Ishikawa (cell line): ENCODE data around the gene MZT2B.

Experiments used
- CEBPB ChIP-seq: IDR thresholded peaks from 2 replicates; pipeline ENCODE4 v1.6.1; 2012
- CREB1 ChIP-seq: IDR thresholded peaks from 2 replicates; pipeline ENCODE4 v1.6.1; 2012; ENCODE audit warnings: low read depth
- EGR1 ChIP-seq: IDR thresholded peaks from 2 replicates; pipeline ENCODE4 v1.6.1; 2012
- EP300 ChIP-seq: IDR thresholded peaks from 2 replicates; pipeline ENCODE4 v1.6.1; 2012; ENCODE audit warnings: borderline replicate concordance
- RAD21 ChIP-seq: IDR thresholded peaks from 2 replicates; pipeline ENCODE4 v1.6.1; 2012; ENCODE audit warnings: low read depth
- TAF1 ChIP-seq: IDR thresholded peaks from 2 replicates; pipeline ENCODE4 v1.6.1; 2012; ENCODE audit warnings: low read depth, mild to moderate bottlenecking
- TCF12 ChIP-seq: IDR thresholded peaks from 2 replicates; pipeline ENCODE4 v1.6.1; 2012; ENCODE audit warnings: low read depth
- ZBTB7A ChIP-seq: IDR thresholded peaks from 2 replicates; pipeline ENCODE4 v1.6.1; 2012; ENCODE audit warnings: low read depth
- TF ChIP-seq, protein P1 (sequence below): IDR thresholded peaks from 2 replicates; pipeline ENCODE4 v1.6.1; 2012; ENCODE audit warnings: low read depth, mild to moderate bottlenecking
- TF ChIP-seq, protein P2 (sequence below): IDR thresholded peaks from 2 replicates; pipeline ENCODE4 v1.6.1; 2012

DNA sequence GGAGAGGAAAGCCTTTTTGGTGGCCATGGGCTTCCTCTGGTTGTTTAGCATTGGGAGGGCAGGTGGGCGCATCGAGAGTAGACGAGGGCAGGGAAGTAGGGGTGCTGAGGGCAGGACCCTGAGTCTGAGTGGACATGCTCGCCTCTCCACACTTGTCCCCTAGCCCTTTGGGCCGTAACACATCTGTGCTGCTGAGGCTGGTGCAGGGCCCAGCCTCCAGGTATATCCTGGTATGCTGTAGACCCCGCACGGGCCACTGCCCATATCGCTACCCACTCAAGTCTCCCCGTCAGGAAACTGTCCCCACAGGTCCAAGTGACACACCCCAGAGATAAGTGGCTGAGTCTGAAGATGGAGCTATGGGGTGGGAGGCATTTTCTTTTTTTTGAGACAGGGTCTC, 23.4 kb upstream of the MZT2B start:
- TF ChIP-seq EGR1 (no peak), TAF1 (no peak), CREB1 (no peak), TCF12 (no peak), EP300 (no peak), RAD21 (no peak), CEBPB (no peak), ZBTB7A (no peak)
- TF ChIP-seq, protein P1, sequence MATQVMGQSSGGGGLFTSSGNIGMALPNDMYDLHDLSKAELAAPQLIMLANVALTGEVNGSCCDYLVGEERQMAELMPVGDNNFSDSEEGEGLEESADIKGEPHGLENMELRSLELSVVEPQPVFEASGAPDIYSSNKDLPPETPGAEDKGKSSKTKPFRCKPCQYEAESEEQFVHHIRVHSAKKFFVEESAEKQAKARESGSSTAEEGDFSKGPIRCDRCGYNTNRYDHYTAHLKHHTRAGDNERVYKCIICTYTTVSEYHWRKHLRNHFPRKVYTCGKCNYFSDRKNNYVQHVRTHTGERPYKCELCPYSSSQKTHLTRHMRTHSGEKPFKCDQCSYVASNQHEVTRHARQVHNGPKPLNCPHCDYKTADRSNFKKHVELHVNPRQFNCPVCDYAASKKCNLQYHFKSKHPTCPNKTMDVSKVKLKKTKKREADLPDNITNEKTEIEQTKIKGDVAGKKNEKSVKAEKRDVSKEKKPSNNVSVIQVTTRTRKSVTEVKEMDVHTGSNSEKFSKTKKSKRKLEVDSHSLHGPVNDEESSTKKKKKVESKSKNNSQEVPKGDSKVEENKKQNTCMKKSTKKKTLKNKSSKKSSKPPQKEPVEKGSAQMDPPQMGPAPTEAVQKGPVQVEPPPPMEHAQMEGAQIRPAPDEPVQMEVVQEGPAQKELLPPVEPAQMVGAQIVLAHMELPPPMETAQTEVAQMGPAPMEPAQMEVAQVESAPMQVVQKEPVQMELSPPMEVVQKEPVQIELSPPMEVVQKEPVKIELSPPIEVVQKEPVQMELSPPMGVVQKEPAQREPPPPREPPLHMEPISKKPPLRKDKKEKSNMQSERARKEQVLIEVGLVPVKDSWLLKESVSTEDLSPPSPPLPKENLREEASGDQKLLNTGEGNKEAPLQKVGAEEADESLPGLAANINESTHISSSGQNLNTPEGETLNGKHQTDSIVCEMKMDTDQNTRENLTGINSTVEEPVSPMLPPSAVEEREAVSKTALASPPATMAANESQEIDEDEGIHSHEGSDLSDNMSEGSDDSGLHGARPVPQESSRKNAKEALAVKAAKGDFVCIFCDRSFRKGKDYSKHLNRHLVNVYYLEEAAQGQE, result no peak
- TF ChIP-seq, protein P2, sequence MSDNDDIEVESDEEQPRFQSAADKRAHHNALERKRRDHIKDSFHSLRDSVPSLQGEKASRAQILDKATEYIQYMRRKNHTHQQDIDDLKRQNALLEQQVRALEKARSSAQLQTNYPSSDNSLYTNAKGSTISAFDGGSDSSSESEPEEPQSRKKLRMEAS, result no peak
